Neural crest cell (in vitro differentiated cells): Measurements from ENCODE around the gene PTPRM. TPM values are rescaled to one million over a fixed set of nuclear protein-coding genes. Genes with fewer than 3 reads are reported as not detected.

Experiments used
- DNase-seq: peaks from one replicate; pipeline ENCODE4 v3.0.0; 2021; ENCODE audit warnings: low read depth, mixed read lengths, low spot score
- H3K27ac Mint-ChIP-seq: one replicate; pipeline ENCODE4 v1.8.0; 2021; ENCODE audit warnings: mild to moderate bottlenecking, mixed read lengths; ENCODE audit not compliant: unreplicated experiment
- H3K27me3 Mint-ChIP-seq: 2 replicates; pipeline ENCODE4 v1.8.0; 2021; ENCODE audit warnings: low read depth, mild to moderate bottlenecking, mixed read lengths
- H3K36me3 Mint-ChIP-seq: 2 replicates; pipeline ENCODE4 v1.8.0; 2021; ENCODE audit warnings: low read depth, mild to moderate bottlenecking, mixed read lengths
- H3K4me1 Mint-ChIP-seq: 2 replicates; pipeline ENCODE4 v1.8.0; 2021; ENCODE audit warnings: mixed read lengths
- H3K4me3 Mint-ChIP-seq: one replicate; pipeline ENCODE4 v1.8.0; 2021; ENCODE audit warnings: mild to moderate bottlenecking, mixed read lengths
- H3K9me3 Mint-ChIP-seq: 2 replicates; pipeline ENCODE4 v1.8.0; 2021; ENCODE audit warnings: mixed read lengths
- CTCF ChIP-seq: fragments of 200-600 bp; sonication (generic); conservative IDR thresholded peaks from 2 replicates; pipeline ENCODE4 v1.5.0; 2021; ENCODE audit warnings: antibody characterized with exemption, mild to moderate bottlenecking
- total RNA-seq: library from RNA; stranded (reverse); gene quantifications from 2 replicates; pipeline ENCODE4 v1.2.1, GENCODE V29; 2021

The PTPRM gene
- total RNA-seq, 1 donor from 2014 or later: 7.7 TPM

- H3K36me3 Mint-ChIP-seq: no peaks in the 10 kb centered on the region
- H3K4me1 Mint-ChIP-seq: peaks cover 6% of the 10 kb centered on the region
- TF ChIP-seq CTCF: no peak
- DNase-seq: no peak
- no peak overlapping the region for H3K4me3 Mint-ChIP-seq
- H3K27me3 Mint-ChIP-seq: no peaks in the 10 kb centered on the region
- no peak overlapping the region for H3K27ac Mint-ChIP-seq
- no peaks in the 10 kb centered on the region for H3K9me3 Mint-ChIP-seq
Measured at GRCh38 chr18:8045884-8046281, 478.8 kb downstream of the PTPRM start.

GRCh38 chr18:8046441-8046840 is 479.3 kb downstream of the PTPRM start:
- H3K27ac Mint-ChIP-seq: no peak overlapping the region
- DNase-seq: no peak
- H3K9me3 Mint-ChIP-seq: no peaks in the 10 kb centered on the region
- no peaks in the 10 kb centered on the region for H3K27me3 Mint-ChIP-seq
- no peaks in the 10 kb centered on the region for H3K36me3 Mint-ChIP-seq
- H3K4me1 Mint-ChIP-seq: peaks cover 6% of the 10 kb centered on the region
- TF ChIP-seq CTCF: no peak
- H3K4me3 Mint-ChIP-seq: no peak overlapping the region

GRCh38 chr18:8049147-8049546 is 482.0 kb downstream of the PTPRM start:
- DNase-seq: no peak
- no peaks in the 10 kb centered on the region for H3K27me3 Mint-ChIP-seq

GRCh38 chr18:8050616-8051329 is 483.7 kb downstream of the PTPRM start:
- Mint-ChIP-seq H3K27me3 (no peaks in the 10 kb centered on the region), H3K4me3 (no peak overlapping the region), H3K9me3 (no peaks in the 10 kb centered on the region), H3K36me3 (no peaks in the 10 kb centered on the region), H3K27ac (no peak overlapping the region), H3K4me1 (peaks cover 6% of the 10 kb centered on the region)
- TF ChIP-seq CTCF: no peak
- no peak for DNase-seq

More at GRCh38 chr18:8049147-8049546, 482.0 kb downstream of the PTPRM start:
- H3K27ac Mint-ChIP-seq: no peak overlapping the region
- H3K4me1 Mint-ChIP-seq: peaks cover 6% of the 10 kb centered on the region
- H3K9me3 Mint-ChIP-seq: no peaks in the 10 kb centered on the region
- H3K4me3 Mint-ChIP-seq: no peak overlapping the region
- no peak for TF ChIP-seq CTCF
- H3K36me3 Mint-ChIP-seq: no peaks in the 10 kb centered on the region

GRCh38 chr18:8051453-8051852 is 484.3 kb downstream of the PTPRM start:
- H3K27ac Mint-ChIP-seq: no peak overlapping the region

More at GRCh38 chr18:8051453-8051852, 484.3 kb downstream of the PTPRM start:
- no peak for TF ChIP-seq CTCF
- no peak for DNase-seq
- H3K4me3 Mint-ChIP-seq: no peak overlapping the region
- H3K4me1 Mint-ChIP-seq: peaks cover 6% of the 10 kb centered on the region
- no peaks in the 10 kb centered on the region for H3K9me3 Mint-ChIP-seq
- H3K27me3 Mint-ChIP-seq: no peaks in the 10 kb centered on the region
- no peaks in the 10 kb centered on the region for H3K36me3 Mint-ChIP-seq
